Left lobe of liver (tissue), 2 donors: ENCODE results near the gene OR5H15. TPM values are rescaled to one million over a fixed set of nuclear protein-coding genes. Genes with fewer than 3 reads are reported as not detected.
"Not testable (repeated sequence)": the region's sequence is repeated elsewhere in the genome, so short reads cannot be mapped to it uniquely, and the experiment has no call there.

Source experiments
- ATAC-seq: fragments of 200-7000 bp; cut with Tn5 transposase; one replicate; pipeline ENCODE4 v1.9.1; 2020; ENCODE audit warnings: mild to moderate bottlenecking, moderate library complexity
- DNase-seq: peaks from one replicate; pipeline ENCODE4 v3.0.0-alpha.2; 2020; ENCODE audit warnings: low spot score
- total RNA-seq: library from RNA; stranded (reverse); gene quantifications from one replicate; pipeline ENCODE4 v1.2.1, GENCODE V29; 2021
- donor health status: DM: no; HTN: no; CAD: no; lungs with moderate emphysema.
- donor health status: DM: no; HTN: yes; CAD: no.

Gene OR5H15
- not detected for total RNA-seq

GRCh38 chr3:98166396-98166795 lies at the start of gene OR5H15:
TSS of gene OR5H15 (plus strand) at chr3:98166696. CDS start at chr3:98168700, 2,004 bp downstream.
- DNase-seq, result no peak
- ATAC-seq, result no peak

- ATAC-seq (no peak), DNase-seq (no peak)
Observed at GRCh38 chr3:98130421-98130820, 36.1 kb upstream of the OR5H15 start, which contains the start of gene OR5H1. TSS of gene OR5H1 (plus strand) at chr3:98130721. CDS start at chr3:98132698, 1,977 bp downstream.

GRCh38 chr3:98136631-98137030 lies 29.9 kb upstream of the OR5H15 start:
- ATAC-seq (no peak), DNase-seq (no peak)

GRCh38 chr3:98137826-98138557 lies 28.5 kb upstream of the OR5H15 start:
- not testable (repeated sequence) for ATAC-seq, DNase-seq

- DNase-seq, result no peak
- no peak for ATAC-seq
Observed at GRCh38 chr3:98140531-98140930, 26.0 kb upstream of the OR5H15 start.

GRCh38 chr3:98147179-98147578 lies 19.3 kb upstream of the OR5H15 start, which contains the start of gene OR5H14:
TSS of gene OR5H14 (plus strand) at chr3:98147479. CDS start at chr3:98149386, 1,907 bp downstream.
- ATAC-seq (no peak), DNase-seq (no peak)

- DNase-seq (no peak), ATAC-seq (no peak)
Observed at GRCh38 chr3:98148751-98149150, 17.7 kb upstream of the OR5H15 start.

- ATAC-seq, DNase-seq: not testable (repeated sequence)
Observed at GRCh38 chr3:98149456-98149855, 17.0 kb upstream of the OR5H15 start.

- no peak for DNase-seq
Observed at GRCh38 chr3:98151241-98151640, 15.3 kb upstream of the OR5H15 start.

GRCh38 chr3:98171071-98171470 lies 4.6 kb downstream of the OR5H15 start:
- no peak for DNase-seq
- ATAC-seq, result no peak

More at GRCh38 chr3:98151241-98151640, 15.3 kb upstream of the OR5H15 start:
- no peak for ATAC-seq

GRCh38 chr3:98172621-98173020 lies 6.1 kb downstream of the OR5H15 start:
- DNase-seq, result no peak
- ATAC-seq, result no peak

GRCh38 chr3:98180319-98180890 lies 13.9 kb downstream of the OR5H15 start:
- no peak for ATAC-seq

GRCh38 chr3:98182196-98182595 lies 15.7 kb downstream of the OR5H15 start:
- no peak for DNase-seq
- no peak for ATAC-seq

More at GRCh38 chr3:98180319-98180890, 13.9 kb downstream of the OR5H15 start:
- no peak for DNase-seq

GRCh38 chr3:98185180-98185579 lies 18.7 kb downstream of the OR5H15 start:
- DNase-seq (no peak), ATAC-seq (no peak)

- ATAC-seq, result peak; percentile 56
- no peak for DNase-seq
Observed at GRCh38 chr3:98188545-98188944, 22.0 kb downstream of the OR5H15 start.

GRCh38 chr3:98190911-98191310 lies 24.4 kb downstream of the OR5H15 start:
- ATAC-seq, DNase-seq: not testable (repeated sequence)

GRCh38 chr3:98196293-98196692 lies 29.8 kb downstream of the OR5H15 start:
- not testable (repeated sequence) for ATAC-seq, DNase-seq

- DNase-seq (no peak), ATAC-seq (no peak)
Observed at GRCh38 chr3:98199020-98199419, 32.5 kb downstream of the OR5H15 start.

- DNase-seq (no peak), ATAC-seq (no peak)
Observed at GRCh38 chr3:98209244-98209643, 42.7 kb downstream of the OR5H15 start.

- ATAC-seq (no peak), DNase-seq (no peak)
Observed at GRCh38 chr3:98213276-98213675, 46.8 kb downstream of the OR5H15 start.

- ATAC-seq (no peak), DNase-seq (no peak)
Observed at GRCh38 chr3:98215051-98215450, 48.6 kb downstream of the OR5H15 start.
